ENCODE results near the gene ATP4B.

ATP4B gene

GRCh38 chr13:113608967-113609533 lies 48.9 kb downstream of the ATP4B start:
- Histone ChIP-seq H3K9ac (ENCODE audit: low read depth, low read length, poor library complexity, severe bottlenecking) (no peak overlapping the region), H3F3A (ENCODE audit: low read depth) (no peaks in the 10 kb centered on the region), H2AFZ (ENCODE audit: low read length) (no peak overlapping the region), H4K20me1 (ENCODE audit: insufficient read depth, low read length, poor library complexity, severe bottlenecking) (no peaks in the 10 kb centered on the region), H3K4me3 (ENCODE audit: low read length, poor library complexity, severe bottlenecking) (no peak overlapping the region), H3K4me2 (ENCODE audit: low read depth, low read length, poor library complexity, severe bottlenecking) (no peak overlapping the region), H3K79me2 (ENCODE audit: insufficient read depth, low read length) (no peaks in the 10 kb centered on the region), H3K9me2 (replicated peaks; ENCODE audit: low read depth, low read length) (no peaks in the 10 kb centered on the region), H3K36me3 (ENCODE audit: insufficient read depth, low read length) (no peaks in the 10 kb centered on the region), H3K4me1 (ENCODE audit: insufficient read depth, low read length, poor library complexity, severe bottlenecking) (no peaks in the 10 kb centered on the region), H3K27me3 (ENCODE audit: insufficient read depth, low read length, poor library complexity, severe bottlenecking) (no peaks in the 10 kb centered on the region), H3K9me3 (ENCODE audit: insufficient read depth, low read depth, low read length) (no peaks in the 10 kb centered on the region)
- TF ChIP-seq EZH2phosphoT487 (IDR thresholded peaks at IDR 0.05; ENCODE audit: borderline replicate concordance), result no peak
- TF ChIP-seq CTCF (conservative IDR thresholded peaks at IDR 0.05; ENCODE audit: low read length), result no peak

- Histone ChIP-seq H3K4me1 (ENCODE audit: insufficient read depth, low read length, poor library complexity, severe bottlenecking) (no peaks in the 10 kb centered on the region), H3K36me3 (ENCODE audit: insufficient read depth, low read length) (no peaks in the 10 kb centered on the region)
- TF ChIP-seq EZH2phosphoT487 (IDR thresholded peaks at IDR 0.05; ENCODE audit: borderline replicate concordance), result no peak
- no peak for TF ChIP-seq CTCF (conservative IDR thresholded peaks at IDR 0.05; ENCODE audit: low read length)
These were observed 49.9 kb downstream of the ATP4B start for GRCh38 chr13:113607889-113608635.

DNA sequence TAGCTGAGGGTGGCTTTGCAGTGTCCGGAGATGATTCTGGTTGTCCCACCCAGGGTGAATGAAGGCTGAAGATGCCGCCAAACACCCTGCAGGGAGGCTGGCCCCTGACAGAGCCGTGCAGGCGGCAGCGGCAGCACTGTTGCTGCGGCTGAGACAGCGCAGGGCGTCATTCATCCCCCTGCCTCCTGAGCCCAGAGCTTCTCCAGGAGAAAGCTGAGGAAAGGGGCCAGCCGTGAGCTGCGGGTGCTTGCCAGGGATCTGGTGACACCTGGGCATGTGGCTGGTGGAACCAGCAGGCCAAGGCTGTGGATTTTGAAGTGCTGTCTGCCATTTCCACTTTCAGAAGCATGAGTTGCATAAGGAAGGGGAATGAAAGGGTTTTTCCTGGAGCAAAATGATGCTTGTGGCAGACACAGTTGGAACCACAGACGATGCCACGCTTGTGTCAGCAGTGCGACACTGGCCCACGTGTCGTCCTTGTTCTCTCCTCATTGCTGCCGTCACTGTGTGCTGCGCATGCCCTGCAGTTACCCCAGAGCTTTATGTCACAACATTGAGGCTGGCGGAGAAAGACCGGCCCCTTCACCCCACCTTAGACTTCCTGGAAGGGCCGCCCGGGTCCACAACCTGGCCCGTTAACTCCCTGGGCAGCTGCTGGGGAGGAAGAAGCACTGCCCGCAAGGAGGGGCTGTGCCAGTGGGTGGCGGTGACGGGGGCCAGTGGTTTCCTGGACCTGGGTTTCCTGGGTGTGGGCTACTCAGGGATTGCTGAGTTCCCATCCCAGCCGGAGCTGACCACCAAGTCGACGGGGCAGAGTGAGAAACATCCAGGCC lies 50.7 kb downstream of the ATP4B start:
- Histone ChIP-seq H3K4me2 (ENCODE audit: low read depth, low read length, poor library complexity, severe bottlenecking) (no peak overlapping the region), H3K9me3 (ENCODE audit: insufficient read depth, low read depth, low read length) (no peaks in the 10 kb centered on the region), H3K9ac (ENCODE audit: low read depth, low read length, poor library complexity, severe bottlenecking) (no peak overlapping the region), H3K27me3 (ENCODE audit: insufficient read depth, low read length, poor library complexity, severe bottlenecking) (no peaks in the 10 kb centered on the region), H3K9me2 (replicated peaks; ENCODE audit: low read depth, low read length) (no peaks in the 10 kb centered on the region), H2AFZ (ENCODE audit: low read length) (no peak overlapping the region), H3K4me1 (ENCODE audit: insufficient read depth, low read length, poor library complexity, severe bottlenecking) (no peaks in the 10 kb centered on the region), H3F3A (ENCODE audit: low read depth) (no peaks in the 10 kb centered on the region), H3K79me2 (ENCODE audit: insufficient read depth, low read length) (no peaks in the 10 kb centered on the region), H4K20me1 (ENCODE audit: insufficient read depth, low read length, poor library complexity, severe bottlenecking) (no peaks in the 10 kb centered on the region), H3K4me3 (ENCODE audit: low read length, poor library complexity, severe bottlenecking) (no peak overlapping the region), H3K36me3 (ENCODE audit: insufficient read depth, low read length) (no peaks in the 10 kb centered on the region)
- TF ChIP-seq EZH2phosphoT487 (IDR thresholded peaks at IDR 0.05; ENCODE audit: borderline replicate concordance) (no peak), CTCF (conservative IDR thresholded peaks at IDR 0.05; ENCODE audit: low read length) (no peak)

More at GRCh38 chr13:113607889-113608635, 49.9 kb downstream of the ATP4B start:
- Histone ChIP-seq H3F3A (ENCODE audit: low read depth) (no peaks in the 10 kb centered on the region), H3K79me2 (ENCODE audit: insufficient read depth, low read length) (no peaks in the 10 kb centered on the region), H3K4me3 (ENCODE audit: low read length, poor library complexity, severe bottlenecking) (no peak overlapping the region), H3K9me2 (replicated peaks; ENCODE audit: low read depth, low read length) (no peaks in the 10 kb centered on the region), H2AFZ (ENCODE audit: low read length) (no peak overlapping the region), H4K20me1 (ENCODE audit: insufficient read depth, low read length, poor library complexity, severe bottlenecking) (no peaks in the 10 kb centered on the region), H3K4me2 (ENCODE audit: low read depth, low read length, poor library complexity, severe bottlenecking) (no peak overlapping the region), H3K9ac (ENCODE audit: low read depth, low read length, poor library complexity, severe bottlenecking) (no peak overlapping the region), H3K27me3 (ENCODE audit: insufficient read depth, low read length, poor library complexity, severe bottlenecking) (no peaks in the 10 kb centered on the region), H3K9me3 (ENCODE audit: insufficient read depth, low read depth, low read length) (no peaks in the 10 kb centered on the region)
